CD8-positive, alpha-beta memory T cell (primary cell): ENCODE data around the gene TREH. TPM values are rescaled to one million over a fixed set of nuclear protein-coding genes. Genes with fewer than 3 reads are reported as not detected.

Experiments
- CTCF ChIA-PET: fragments of 350-600 bp; sonication (Branson Sonifier 250); formaldehyde crosslinking; loops from one replicate; lab custom pipeline; 2021; ENCODE audit warnings: antibody characterized with exemption; lab: Charles Lee
- POLR2A ChIA-PET: fragments of 350-600 bp; sonication (Branson Sonifier 250); formaldehyde crosslinking; loops from one replicate; lab custom pipeline; 2021; ENCODE audit warnings: antibody characterized with exemption; lab: Charles Lee
- DNase-seq, 5 donors: peaks; one replicate each; pipeline versions ENCODE4 v3.0.0 to v3.0.0-alpha.2; 2020 to 2022; ENCODE audit warnings: mixed read lengths in 1 of 5
- H3K27ac ChIP-seq: one replicate; pipeline ENCODE4 v1.7.0; 2013; ENCODE audit warnings: low read depth, mild to moderate bottlenecking, low read length, moderate library complexity
- H3K27me3 ChIP-seq: 2 replicates; pipeline ENCODE4 v1.7.0; 2013; ENCODE audit warnings: low read length, mild to moderate bottlenecking; ENCODE audit not compliant: insufficient read depth, poor library complexity, severe bottlenecking
- H3K36me3 ChIP-seq: 2 replicates; pipeline ENCODE4 v1.7.0; 2013; ENCODE audit warnings: mild to moderate bottlenecking, low read length, moderate library complexity; ENCODE audit not compliant: insufficient read depth
- H3K4me1 ChIP-seq: 2 replicates; pipeline ENCODE4 v1.7.0; 2013; ENCODE audit warnings: mild to moderate bottlenecking, low read length, moderate library complexity; ENCODE audit not compliant: insufficient read depth
- H3K4me3 ChIP-seq: 2 replicates; pipeline ENCODE4 v1.7.0; 2013; ENCODE audit warnings: mild to moderate bottlenecking, low read length
- H3K9me3 ChIP-seq: 2 replicates; pipeline ENCODE4 v1.7.0; 2013; ENCODE audit warnings: mild to moderate bottlenecking, low read length
- H3K27ac Mint-ChIP-seq, 8 donors: one replicate each; pipeline ENCODE4 v1.8.0; 2020 to 2021; ENCODE audit warnings: mixed read lengths in 8 of 8, mild to moderate bottlenecking in 6 of 8, inconsistent platforms in 3 of 8, moderate library complexity in 3 of 8
- H3K27me3 Mint-ChIP-seq, 2 donors: one replicate each; pipeline ENCODE4 v1.8.0; 2020 to 2021; ENCODE audit warnings: mixed read lengths in 2 of 2, mild to moderate bottlenecking in 1 of 2, moderate library complexity in 1 of 2
- H3K36me3 Mint-ChIP-seq, 3 donors: one replicate each; pipeline ENCODE4 v1.8.0; 2020 to 2021; ENCODE audit warnings: mixed read lengths in 3 of 3, inconsistent platforms in 1 of 3, mild to moderate bottlenecking in 1 of 3
- H3K4me1 Mint-ChIP-seq, 3 donors: one replicate each; pipeline ENCODE4 v1.8.0; 2020 to 2021; ENCODE audit warnings: mixed read lengths in 3 of 3, inconsistent platforms in 1 of 3, mild to moderate bottlenecking in 1 of 3
- H3K4me3 Mint-ChIP-seq, 7 donors: one replicate each; pipeline ENCODE4 v1.8.0; 2020 to 2021; ENCODE audit warnings: mixed read lengths in 7 of 7, mild to moderate bottlenecking in 6 of 7, moderate library complexity in 4 of 7, inconsistent platforms in 2 of 7
- H3K9me3 Mint-ChIP-seq, 5 donors: one replicate each; pipeline ENCODE4 v1.8.0; 2020 to 2022; ENCODE audit warnings: mixed read lengths in 5 of 5, mild to moderate bottlenecking in 3 of 5, moderate library complexity in 2 of 5, inconsistent platforms in 1 of 5
- polyA plus RNA-seq: library from polyadenylated mRNA; unstranded; fragments of 300-500 nt; fragmentation: Illumina TruSeq; gene quantifications from one replicate; pipeline ENCODE4 v1.2.3, GENCODE V29; 2021
- total RNA-seq, 2 experiments: library from RNA; stranded (reverse); gene quantifications; one replicate each; pipeline ENCODE4 v1.2.3, GENCODE V29; 2021

The TREH gene
- total and polyA plus RNA-seq, 3 experiments from 2014 or later: not detected

DNA sequence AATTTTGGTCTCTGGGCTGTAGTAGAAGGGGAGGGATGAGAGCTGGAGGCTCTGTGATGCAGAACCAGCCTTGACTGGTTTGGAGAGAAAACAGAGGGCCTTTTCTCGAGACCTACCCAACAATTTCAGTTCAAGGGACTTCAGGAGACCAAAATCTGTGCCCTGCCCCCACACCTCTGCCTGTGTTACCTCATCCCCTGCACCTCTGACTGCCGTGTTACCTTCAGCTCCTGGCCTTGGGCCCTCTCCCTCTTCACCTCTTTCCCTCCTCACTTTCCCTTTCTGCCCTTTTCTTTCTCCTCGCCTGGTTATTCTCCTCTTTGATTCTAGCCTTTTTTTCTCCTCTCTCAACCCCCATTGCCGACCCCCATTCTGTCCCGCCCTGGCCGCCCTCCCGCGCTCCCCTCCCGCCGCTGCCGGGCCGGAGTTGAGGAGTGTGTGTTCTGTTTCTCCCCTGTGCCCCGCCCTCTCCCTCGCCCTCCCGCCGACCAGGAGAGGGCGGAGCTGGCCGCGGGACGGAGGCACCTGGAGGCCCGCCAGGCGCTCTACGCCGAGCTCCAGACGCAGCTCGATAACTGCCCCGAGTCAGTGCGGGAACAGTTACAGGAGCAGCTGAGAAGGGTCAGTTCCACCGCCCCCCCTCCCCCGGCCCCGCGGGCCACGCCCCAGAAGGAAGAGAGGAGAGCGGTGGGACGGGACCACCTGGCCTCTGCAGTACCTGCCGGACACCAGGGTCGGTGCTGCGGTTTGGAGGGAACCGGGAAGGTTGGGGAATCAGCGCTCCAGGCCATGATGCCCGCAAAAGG, 44.8 kb downstream of the TREH start:
- H3K4me3 Mint-ChIP-seq: peak overlapping the region in 2 of 7 donors; percentile 32 to 34
- no peak for DNase-seq
- H3K27ac Mint-ChIP-seq: peak overlapping the region in 1 of 8 donors; percentile 29
- POLR2A ChIA-PET: no interaction called here
- H3K36me3 ChIP-seq: no peaks in the 10 kb centered on the region
- H3K27me3 Mint-ChIP-seq: peaks cover 0 to 1% of the 10 kb centered on the region in 2 donors
- peaks cover 0 to 4% (median 0%) of the 10 kb centered on the region in 3 donors for H3K4me1 Mint-ChIP-seq
- H3K4me3 ChIP-seq: no peak overlapping the region
- CTCF ChIA-PET: interaction anchor here (1.1 kb wide), 1 partner anchor 26 kb away, joined by 3 read pairs; no protein-coding TSS in a partner anchor
- H3K27ac ChIP-seq: no peak overlapping the region
- no peaks in the 10 kb centered on the region for H3K36me3 Mint-ChIP-seq
- no peaks in the 10 kb centered on the region for H3K4me1 ChIP-seq
- H3K9me3 Mint-ChIP-seq: no peaks in the 10 kb centered on the region
- H3K9me3 ChIP-seq: no peaks in the 10 kb centered on the region
- no peaks in the 10 kb centered on the region for H3K27me3 ChIP-seq

GRCh38 chr11:118633979-118634378, 45.5 kb downstream of the TREH start:
- no peak overlapping the region for H3K4me3 ChIP-seq
- POLR2A ChIA-PET: no interaction called here
- H3K4me1 ChIP-seq: no peaks in the 10 kb centered on the region
- H3K27ac ChIP-seq: no peak overlapping the region
- no peaks in the 10 kb centered on the region for H3K36me3 ChIP-seq
- H3K4me1 Mint-ChIP-seq: peaks cover 0 to 4% (median 0%) of the 10 kb centered on the region in 3 donors
- H3K27ac Mint-ChIP-seq: no peak overlapping the region
- CTCF ChIA-PET: no interaction called here
- no peaks in the 10 kb centered on the region for H3K9me3 Mint-ChIP-seq
- DNase-seq: no peak
- no peaks in the 10 kb centered on the region for H3K9me3 ChIP-seq
- no peaks in the 10 kb centered on the region for H3K27me3 ChIP-seq
- peak overlapping the region in 1 of 7 donors; percentile 10 for H3K4me3 Mint-ChIP-seq
- peaks cover 0 to 1% of the 10 kb centered on the region in 2 donors for H3K27me3 Mint-ChIP-seq
- no peaks in the 10 kb centered on the region for H3K36me3 Mint-ChIP-seq

- H3K27ac Mint-ChIP-seq: no peak overlapping the region
- H3K4me1 Mint-ChIP-seq: peaks cover 0 to 4% (median 0%) of the 10 kb centered on the region in 3 donors
- H3K9me3 ChIP-seq: no peaks in the 10 kb centered on the region
- no peak overlapping the region for H3K27ac ChIP-seq
- H3K36me3 Mint-ChIP-seq: no peaks in the 10 kb centered on the region
- no peaks in the 10 kb centered on the region for H3K9me3 Mint-ChIP-seq
- no peak overlapping the region for H3K4me3 ChIP-seq
- H3K36me3 ChIP-seq: no peaks in the 10 kb centered on the region
- H3K4me1 ChIP-seq: no peaks in the 10 kb centered on the region
- ChIA-PET CTCF (interaction anchor here (1.2 kb wide), 1 partner anchor 324 kb away, joined by 4 read pairs; no protein-coding TSS in a partner anchor), POLR2A (no interaction called here)
- H3K4me3 Mint-ChIP-seq: no peak overlapping the region
- H3K27me3 ChIP-seq: no peaks in the 10 kb centered on the region
- peaks cover 0 to 1% of the 10 kb centered on the region in 2 donors for H3K27me3 Mint-ChIP-seq
- DNase-seq: no peak
These were observed 46.1 kb downstream of the TREH start for GRCh38 chr11:118633319-118633690.

GRCh38 chr11:118632577-118633318, 46.7 kb downstream of the TREH start:
- ChIA-PET POLR2A (interaction anchor here (0.7 kb wide), 1 partner anchor 352 kb away, joined by 10 read pairs; no protein-coding TSS in a partner anchor), CTCF (interaction anchor here (1.2 to 1.4 kb wide), 2 partner anchors 21 to 324 kb away, joined by 4 read pairs; no protein-coding TSS in a partner anchor)
- H3K4me3 ChIP-seq: no peak overlapping the region
- Mint-ChIP-seq H3K9me3 (no peaks in the 10 kb centered on the region), H3K4me1 (peaks cover 0 to 4% (median 0%) of the 10 kb centered on the region in 3 donors), H3K27ac (no peak overlapping the region), H3K27me3 (peaks cover 0 to under 1% of the 10 kb centered on the region in 2 donors), H3K4me3 (no peak overlapping the region), H3K36me3 (no peaks in the 10 kb centered on the region)
- no peak overlapping the region for H3K27ac ChIP-seq
- no peaks in the 10 kb centered on the region for H3K4me1 ChIP-seq
- H3K36me3 ChIP-seq: no peaks in the 10 kb centered on the region
- no peaks in the 10 kb centered on the region for H3K9me3 ChIP-seq
- DNase-seq: no peak
- H3K27me3 ChIP-seq: no peaks in the 10 kb centered on the region

DNA sequence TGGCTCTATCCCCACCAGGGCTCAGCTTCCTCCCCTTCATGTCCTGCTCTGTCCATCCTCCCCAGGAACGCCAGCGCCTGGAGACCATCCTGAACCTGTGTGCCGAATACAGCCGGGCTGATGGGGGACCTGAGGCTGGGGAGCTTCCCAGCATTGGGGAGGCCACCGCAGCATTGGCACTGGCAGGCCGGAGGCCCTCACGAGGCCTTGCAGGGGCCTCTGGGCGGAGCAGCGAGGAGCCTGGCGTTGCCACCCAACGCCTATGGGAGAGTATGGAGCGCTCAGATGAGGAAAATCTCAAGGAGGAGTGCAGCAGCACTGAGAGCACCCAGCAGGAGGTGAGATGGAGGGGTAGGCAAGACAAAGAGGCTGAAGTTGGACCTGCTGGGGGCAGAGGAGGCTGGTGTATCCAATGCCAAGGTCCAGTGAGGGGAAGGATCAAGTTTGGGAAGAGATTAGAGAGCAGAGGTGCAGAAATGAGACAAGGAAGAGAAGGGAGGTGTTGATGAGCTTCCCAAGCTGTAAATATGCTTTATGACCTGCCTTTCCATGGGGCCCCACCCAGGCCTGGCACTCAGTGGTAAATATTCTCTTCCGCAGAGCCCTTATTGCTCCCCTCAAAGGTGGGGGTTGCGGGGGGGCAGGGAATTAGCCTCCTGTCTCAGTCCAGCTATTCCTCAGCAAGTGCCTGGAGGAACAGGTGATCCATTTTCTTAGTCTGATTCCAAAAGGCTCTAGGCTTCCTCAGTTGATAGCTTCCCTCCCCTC, 48.1 kb downstream of the TREH start:
- Mint-ChIP-seq H3K9me3 (no peaks in the 10 kb centered on the region), H3K4me3 (no peak overlapping the region), H3K36me3 (no peaks in the 10 kb centered on the region), H3K4me1 (peaks cover 0 to 4% (median 0%) of the 10 kb centered on the region in 3 donors), H3K27me3 (no peaks in the 10 kb centered on the region), H3K27ac (no peak overlapping the region)
- ChIA-PET CTCF (interaction anchor here (1.4 kb wide), 1 partner anchor 20 kb away, joined by 4 read pairs; no protein-coding TSS in a partner anchor), POLR2A (interaction anchor here (0.6 kb wide), 1 partner anchor 21 kb away, joined by 7 read pairs; no protein-coding TSS in a partner anchor)
- DNase-seq: no peak
- no peaks in the 10 kb centered on the region for H3K9me3 ChIP-seq
- no peaks in the 10 kb centered on the region for H3K4me1 ChIP-seq
- H3K27ac ChIP-seq: no peak overlapping the region
- no peaks in the 10 kb centered on the region for H3K27me3 ChIP-seq
- H3K36me3 ChIP-seq: no peaks in the 10 kb centered on the region
- H3K4me3 ChIP-seq: no peak overlapping the region

DNA sequence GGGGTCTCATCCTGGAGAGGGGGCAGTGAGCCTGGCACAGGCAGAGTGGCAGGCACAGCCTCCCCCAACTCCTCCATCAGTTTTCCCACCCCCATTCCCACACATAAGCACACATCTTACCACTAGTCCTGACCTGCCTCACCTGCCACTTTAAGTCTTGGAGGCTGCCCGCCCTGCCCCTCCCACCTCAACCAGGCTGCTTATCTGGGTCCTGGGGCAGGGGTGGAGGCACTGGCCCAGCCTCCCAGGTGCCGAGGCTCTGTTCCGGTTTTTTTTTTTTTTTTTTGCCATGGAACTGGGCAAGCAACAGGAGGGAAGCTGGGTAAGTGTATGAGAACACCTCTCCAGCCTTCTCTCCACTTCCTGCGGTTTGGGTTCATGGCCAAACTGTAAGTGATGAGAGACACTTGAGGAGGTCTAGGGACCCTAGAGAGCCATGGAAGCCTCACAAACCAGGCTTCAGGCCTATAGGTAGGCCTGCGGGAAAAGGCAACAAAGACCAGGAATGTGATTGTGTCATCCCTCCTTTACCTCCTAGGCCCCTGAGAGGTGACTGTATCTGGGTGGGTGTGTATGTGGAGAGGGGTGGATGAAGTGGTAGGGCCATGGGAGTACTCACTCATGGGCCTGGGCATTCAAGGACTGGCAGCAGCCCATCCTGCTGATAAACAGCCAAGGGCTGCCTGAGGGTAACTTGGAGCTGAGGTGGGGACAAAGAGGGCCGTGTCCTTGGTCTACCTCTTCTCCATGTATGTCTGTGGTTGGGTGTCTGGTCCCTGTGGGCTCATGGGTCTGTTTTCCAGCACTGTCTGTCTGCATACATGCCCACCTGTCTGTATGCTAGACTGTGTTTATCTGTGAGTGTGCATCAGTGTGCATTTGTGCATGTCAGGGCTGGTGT, 49.4 kb downstream of the TREH start:
- Histone ChIP-seq H3K4me1 (no peaks in the 10 kb centered on the region), H3K27ac (no peak overlapping the region), H3K27me3 (no peaks in the 10 kb centered on the region), H3K9me3 (no peaks in the 10 kb centered on the region), H3K4me3 (no peak overlapping the region), H3K36me3 (no peaks in the 10 kb centered on the region)
- Mint-ChIP-seq H3K36me3 (no peaks in the 10 kb centered on the region), H3K4me3 (no peak overlapping the region), H3K9me3 (no peaks in the 10 kb centered on the region), H3K27ac (no peak overlapping the region), H3K4me1 (peaks cover 0 to 4% (median 0%) of the 10 kb centered on the region in 3 donors), H3K27me3 (no peaks in the 10 kb centered on the region)
- DNase-seq: no peak
- ChIA-PET POLR2A (no interaction called here), CTCF (no interaction called here)

DNA sequence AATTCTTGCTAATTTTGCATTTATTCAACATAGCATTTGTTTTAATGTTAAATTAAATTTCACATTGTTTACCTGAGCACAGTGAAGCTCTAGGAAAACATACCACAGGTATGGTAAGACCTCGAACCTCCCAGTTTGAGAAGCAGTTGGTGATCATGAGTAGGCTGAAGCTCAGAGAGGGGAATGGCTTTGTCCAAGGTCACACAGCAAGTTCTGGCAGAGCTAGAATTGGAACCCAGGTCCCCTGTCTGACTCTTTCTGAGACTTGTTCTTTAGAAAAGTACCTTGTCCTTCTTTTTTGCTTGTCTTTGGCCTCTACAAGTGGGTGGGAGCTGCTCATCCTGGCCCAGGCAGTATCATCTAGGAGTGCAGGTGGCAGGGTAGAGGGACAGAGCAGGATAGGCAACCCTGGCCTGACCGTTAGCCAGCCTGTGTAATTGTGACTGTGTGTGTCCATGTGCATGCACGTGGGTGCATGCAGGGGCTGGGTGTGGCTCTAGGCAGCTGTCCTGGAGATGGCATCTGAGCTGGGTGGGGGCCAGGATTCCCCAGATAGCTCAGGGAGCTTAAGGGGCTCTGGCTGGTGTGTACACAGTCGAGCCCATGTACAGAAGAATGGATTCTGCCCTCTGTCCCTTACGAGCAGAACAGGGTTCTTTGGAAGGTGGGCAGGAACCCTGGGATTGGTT, 50.4 kb downstream of the TREH start:
- ChIA-PET POLR2A (no interaction called here), CTCF (no interaction called here)
- Histone ChIP-seq H3K9me3 (no peaks in the 10 kb centered on the region), H3K4me1 (no peaks in the 10 kb centered on the region), H3K36me3 (no peaks in the 10 kb centered on the region), H3K4me3 (no peak overlapping the region), H3K27ac (no peak overlapping the region), H3K27me3 (no peaks in the 10 kb centered on the region)
- no peaks in the 10 kb centered on the region for H3K4me1 Mint-ChIP-seq
- no peaks in the 10 kb centered on the region for H3K27me3 Mint-ChIP-seq
- H3K36me3 Mint-ChIP-seq: no peaks in the 10 kb centered on the region
- no peaks in the 10 kb centered on the region for H3K9me3 Mint-ChIP-seq
- no peak overlapping the region for H3K4me3 Mint-ChIP-seq
- H3K27ac Mint-ChIP-seq: peak overlapping the region in 1 of 8 donors; percentile 2
- no peak for DNase-seq
